Inflammatory macrophage treated with lipopolysaccharide for 1 hour (primary cell): Measurements from ENCODE around the gene DNAH17.
A peak's percentile ranks its signal among the peaks of the same experiment; 100 is the strongest.

ENCODE experiments used
- DNase-seq, 2 donors: peaks; one replicate each; pipeline ENCODE4 v3.0.0-alpha.2; 2020 to 2022

The DNAH17 gene

DNA sequence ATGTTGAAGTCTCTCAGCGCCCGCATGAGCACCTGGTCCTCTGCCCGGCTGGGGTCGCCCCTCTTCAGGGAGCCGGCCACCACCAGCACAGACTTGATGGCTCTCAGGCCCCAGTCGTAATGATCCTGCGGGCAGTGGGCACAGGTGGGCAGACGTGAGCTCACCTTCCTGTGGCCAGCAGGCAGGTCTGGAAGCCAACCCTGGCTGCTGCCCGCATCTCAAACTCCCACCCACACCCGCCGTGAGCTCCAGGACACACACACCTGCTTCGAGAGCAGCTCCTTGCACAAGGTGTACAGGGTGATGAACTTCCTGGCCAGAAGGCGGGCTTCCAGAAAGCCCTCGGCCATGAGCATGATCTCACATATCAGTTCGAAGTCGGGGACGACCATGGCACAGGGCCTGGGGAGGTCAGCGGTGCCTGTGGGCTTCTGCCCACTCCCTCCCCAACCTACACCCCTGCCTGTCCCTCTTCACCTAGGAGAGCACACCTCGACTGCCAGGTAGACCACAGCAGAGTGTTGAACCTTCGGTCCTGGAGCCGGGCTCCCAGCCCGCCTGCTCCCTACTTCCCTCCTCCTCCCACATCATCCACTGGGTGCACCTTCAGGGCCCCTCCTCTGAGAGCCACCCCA is 82.4 kb downstream of the DNAH17 start:
- DNase-seq = no peak

- no peak for DNase-seq
Measured at GRCh38 chr17:78493853-78494695, 83.1 kb downstream of the DNAH17 start.

DNA sequence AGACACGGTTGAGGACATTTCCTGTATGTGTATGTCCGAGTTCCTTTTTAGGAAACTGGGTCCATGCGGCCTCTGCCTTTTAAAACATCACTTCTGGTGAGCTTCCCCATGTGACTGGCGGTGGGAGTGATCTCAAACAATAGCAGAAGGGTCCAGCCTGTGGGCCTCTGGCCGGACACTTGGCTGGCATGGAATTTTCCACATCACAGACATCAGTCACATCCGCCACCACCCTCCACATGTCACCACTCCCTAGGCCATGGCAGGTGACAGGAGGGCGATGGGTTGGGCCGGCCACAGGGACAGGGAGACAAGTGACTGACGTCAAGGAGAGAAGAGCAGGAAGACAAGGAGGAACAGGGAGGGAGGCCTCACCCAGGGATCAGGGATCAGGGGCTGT is 83.7 kb downstream of the DNAH17 start:
- DNase-seq = peak; percentile 7 to 38

- no peak for DNase-seq
Measured at GRCh38 chr17:78492116-78492799, 84.9 kb downstream of the DNAH17 start.

DNA sequence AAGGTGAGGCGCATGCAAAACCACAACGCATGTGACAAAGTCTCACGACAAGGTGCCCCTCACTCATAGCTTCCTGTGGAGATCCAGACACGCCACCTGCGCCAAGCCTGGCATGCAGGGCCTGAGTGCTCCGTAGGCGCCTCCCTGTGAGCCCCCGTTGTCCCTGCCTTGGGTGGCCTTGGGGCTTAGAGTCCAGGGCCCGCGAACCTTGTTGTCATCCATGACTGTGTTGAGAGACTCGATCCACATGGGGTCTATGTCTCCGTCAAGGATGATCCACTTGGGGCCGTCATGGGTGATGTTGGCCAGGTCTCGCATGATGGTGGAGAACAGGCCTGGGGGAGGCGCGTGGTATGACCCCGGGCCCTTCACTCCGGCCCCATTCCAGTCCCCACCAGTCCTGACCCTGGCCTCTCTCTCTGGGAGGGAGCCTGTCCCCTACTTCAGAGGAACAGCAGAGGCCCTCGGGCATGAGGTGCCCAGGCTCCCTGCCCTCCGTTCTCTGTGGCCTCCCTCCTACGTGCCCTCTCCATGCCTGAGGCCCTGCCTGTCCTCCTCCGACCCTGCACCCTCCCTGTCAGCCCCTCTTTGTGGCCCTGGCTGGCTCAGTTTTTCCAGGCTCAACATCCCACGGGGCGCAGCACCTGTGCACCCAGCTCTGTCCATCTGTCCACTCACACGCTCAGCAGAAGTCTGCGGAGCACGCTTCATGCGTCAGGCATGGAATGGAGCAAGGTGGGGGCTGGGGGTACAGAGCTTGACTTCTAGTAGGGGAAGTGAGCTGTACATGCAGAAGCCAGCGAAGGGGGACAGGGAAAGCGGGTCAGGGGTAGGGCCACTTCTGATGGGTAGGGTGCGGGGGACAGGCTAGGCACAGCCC is 85.7 kb downstream of the DNAH17 start:
- no peak for DNase-seq

GRCh38 chr17:78490673-78491072 is 86.5 kb downstream of the DNAH17 start:
- no peak for DNase-seq

GRCh38 chr17:78490156-78490555 is 87.0 kb downstream of the DNAH17 start:
- DNase-seq = no peak

DNA sequence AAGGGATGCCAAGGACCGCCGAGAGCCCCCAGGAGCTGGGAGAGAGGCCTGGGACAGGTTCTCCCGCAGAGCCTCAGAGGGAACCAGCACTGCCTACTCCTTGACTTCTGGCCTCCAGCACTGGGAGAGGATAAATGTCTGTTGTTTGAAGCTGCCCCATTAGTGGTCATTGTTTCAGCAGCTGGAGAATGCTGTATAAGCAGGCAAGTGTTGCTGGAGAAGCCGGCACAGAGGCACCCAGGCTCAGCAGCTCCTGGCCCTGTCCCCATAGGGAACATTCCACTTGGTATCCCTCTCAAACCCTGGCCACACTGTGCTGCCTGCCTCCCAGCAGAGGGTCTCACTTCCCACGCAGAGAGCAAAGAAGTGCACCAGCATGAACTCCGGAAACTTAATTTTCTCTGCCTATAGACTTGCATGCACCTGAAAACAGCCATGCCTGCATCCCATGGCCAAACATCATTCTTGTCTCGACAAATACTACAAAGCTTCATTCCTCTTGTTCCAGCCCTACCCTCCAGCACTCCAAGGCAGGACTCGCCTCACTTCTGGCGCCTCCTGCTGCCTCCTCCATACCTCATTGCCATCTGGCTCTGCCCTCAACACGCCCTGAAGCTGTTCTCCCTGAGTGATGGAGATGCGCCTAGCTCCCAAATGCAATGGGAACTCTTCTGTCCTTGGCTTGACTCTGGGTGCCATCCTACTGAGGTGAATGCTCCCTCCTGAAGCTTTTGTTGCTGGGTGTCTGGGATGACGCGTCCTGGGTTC is 88.1 kb downstream of the DNAH17 start:
- DNase-seq = no peak

- no peak for DNase-seq
Measured at GRCh38 chr17:78488156-78488555, 89.0 kb downstream of the DNAH17 start.

DNA sequence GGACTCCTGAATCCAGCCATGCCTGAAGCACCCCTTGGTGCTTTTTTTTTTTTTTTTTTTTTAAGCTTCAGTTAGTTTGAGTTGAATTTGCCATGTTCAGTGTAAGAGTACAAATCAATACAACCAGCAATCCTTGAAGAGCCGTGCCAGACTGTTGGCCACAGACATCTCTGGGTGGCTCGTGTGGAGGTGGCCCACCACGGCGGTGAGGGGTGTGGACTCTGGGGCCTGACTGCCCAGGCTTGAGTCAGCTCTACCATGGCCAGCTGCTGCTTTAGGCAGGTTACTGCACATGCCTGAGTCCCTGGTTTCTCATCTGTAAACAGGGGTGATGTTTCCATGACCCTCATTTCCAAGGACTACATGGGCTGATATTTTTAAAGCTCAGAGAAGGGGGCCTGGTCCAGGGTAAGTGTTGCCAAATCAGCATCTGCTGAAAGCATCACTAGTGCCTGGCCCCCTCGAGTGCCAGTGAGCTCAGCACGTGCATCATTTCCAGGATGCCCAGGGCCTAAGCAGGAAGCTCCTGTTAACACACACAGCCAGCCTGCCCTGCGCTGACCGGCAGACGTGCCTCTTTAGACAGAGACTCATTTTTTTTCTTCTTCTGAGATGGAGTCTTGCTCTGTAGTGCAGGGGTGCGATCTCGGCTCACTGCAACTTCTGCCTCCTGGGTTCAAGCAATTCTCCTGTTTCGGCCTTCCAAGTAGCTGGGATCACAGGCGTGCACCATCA is 90.1 kb downstream of the DNAH17 start:
- DNase-seq = no peak

GRCh38 chr17:78486228-78486802 is 90.9 kb downstream of the DNAH17 start:
- DNase-seq = no peak

- DNase-seq = no peak
Measured at GRCh38 chr17:78485290-78486168, 91.7 kb downstream of the DNAH17 start.

GRCh38 chr17:78484271-78485246 is 92.6 kb downstream of the DNAH17 start:
- peak; percentile 9 to 47 for DNase-seq

GRCh38 chr17:78479369-78479768 is 97.8 kb downstream of the DNAH17 start:
- no peak for DNase-seq

GRCh38 chr17:78478757-78479297 is 98.4 kb downstream of the DNAH17 start:
- DNase-seq = no peak

DNA sequence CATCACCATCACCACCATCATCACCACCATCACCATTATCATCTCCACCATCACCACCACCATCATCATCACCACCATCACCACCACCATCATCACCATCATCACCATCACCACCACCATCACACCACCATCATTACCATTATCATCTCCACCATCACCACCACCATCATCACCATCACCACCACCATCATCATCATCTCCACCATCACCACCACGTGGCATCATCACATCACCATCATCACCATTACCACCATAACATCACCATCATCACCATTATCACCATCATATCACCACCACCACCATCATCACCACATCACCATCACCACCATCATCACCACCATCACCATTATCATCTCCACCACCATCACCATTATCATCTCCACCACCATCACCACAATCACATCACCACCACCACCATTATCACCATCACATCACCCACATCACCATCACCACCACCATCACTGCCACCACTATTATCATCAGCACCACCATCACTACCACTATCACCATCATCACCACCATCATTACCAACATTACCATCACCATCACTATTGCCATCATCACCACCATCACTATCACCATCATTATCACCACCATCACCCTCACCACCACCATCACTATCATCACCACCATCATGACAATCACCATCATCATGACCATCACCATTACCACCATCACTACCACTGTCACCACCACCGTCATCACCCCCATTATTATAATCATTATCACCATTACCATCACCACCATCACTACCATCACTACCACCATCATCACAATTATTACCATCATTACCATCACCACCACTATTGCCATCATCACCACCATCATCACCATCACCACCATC is 99.1 kb downstream of the DNAH17 start:
- DNase-seq = no peak

DNA sequence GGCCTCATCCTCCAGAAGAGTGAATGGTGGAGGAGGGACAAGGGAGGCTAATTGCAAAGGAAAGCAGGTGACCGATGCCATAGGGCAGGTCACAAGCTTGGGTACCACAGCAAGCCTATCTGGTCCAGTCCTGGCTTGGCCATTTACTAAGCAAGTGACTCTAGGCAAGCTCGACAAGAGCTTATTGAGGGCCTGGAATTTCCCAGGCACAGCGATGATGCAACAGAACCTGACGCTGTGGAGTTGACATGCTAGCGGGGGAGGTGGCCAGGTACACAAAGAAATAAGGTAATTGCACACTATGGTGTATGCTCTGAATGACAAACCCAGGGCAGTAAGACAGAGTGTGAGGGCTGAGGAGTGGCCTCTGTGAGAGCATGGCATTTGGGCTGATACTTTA is 100.2 kb downstream of the DNAH17 start:
- no peak for DNase-seq
